Stimulated activated CD8-positive, alpha-beta memory T cell treated with anti-CD3 and anti-CD28 coated beads, Interleukin-12 subunit alpha, Interleukin-12 subunit beta, amount 100 ng/mL, for 24 hours (primary cell): ENCODE data around the gene EPB41L5.
"Not testable (repeated sequence)": the region's sequence is repeated elsewhere in the genome, so short reads cannot be mapped to it uniquely, and the experiment has no call there.

ENCODE experiments used
- DNase-seq: peaks from one replicate; pipeline ENCODE4 v3.0.0-alpha.2; 2020; ENCODE audit errors: extremely low read depth

EPB41L5 gene

DNA sequence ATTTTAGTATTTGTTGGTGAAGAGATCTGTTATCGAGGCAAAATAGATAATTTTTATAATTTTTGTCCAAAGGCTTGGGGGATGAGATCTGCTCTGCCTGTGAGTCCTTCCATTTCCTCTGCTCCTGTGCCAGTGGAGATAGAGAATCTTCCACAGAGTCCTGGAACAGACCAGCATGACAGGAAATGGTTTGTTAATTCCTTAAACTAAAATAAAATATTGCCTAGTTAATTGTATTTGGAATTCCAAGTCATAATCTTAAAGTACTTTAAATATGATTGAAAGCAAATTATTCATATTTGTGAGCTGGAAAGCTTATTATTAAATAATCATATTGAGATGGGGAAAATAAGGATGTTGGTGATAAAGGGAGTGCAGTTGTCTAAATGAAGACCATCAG, 87.8 kb downstream of the EPB41L5 start:
- no peak for DNase-seq

DNA sequence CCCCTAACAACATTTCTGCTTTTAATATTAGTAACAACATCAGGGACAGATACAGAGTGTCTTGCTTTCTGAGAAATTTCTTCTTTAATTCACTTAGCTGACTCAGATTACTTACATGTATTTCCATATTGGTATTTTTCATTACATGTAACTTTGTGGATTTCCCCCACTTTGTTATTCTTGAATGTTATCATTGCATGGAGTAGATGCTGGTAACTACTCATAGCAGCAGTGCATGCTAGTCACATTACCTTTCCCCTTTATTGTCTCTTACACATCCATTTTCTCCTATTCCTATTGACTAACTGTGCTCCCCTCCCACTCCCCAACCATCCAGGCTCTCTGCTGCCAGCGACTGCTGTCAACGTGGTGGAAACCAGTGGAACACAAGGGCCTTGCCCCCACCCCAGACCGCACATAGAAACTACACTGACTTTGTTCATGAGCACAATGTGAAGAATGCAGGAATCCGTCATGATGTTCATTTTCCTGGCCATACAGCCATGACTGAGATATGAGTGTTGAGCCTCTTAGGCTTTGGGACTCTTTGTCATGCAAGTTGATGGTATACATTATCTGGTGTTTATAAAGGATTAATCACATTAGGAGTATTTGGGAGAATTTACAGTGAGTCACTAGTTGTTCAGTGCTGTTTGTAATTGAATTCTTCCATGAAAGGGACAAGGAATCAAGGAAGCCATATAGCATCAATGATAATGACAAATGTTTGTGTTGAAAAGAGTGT, 91.0 kb downstream of the EPB41L5 start:
- no peak for DNase-seq

DNA sequence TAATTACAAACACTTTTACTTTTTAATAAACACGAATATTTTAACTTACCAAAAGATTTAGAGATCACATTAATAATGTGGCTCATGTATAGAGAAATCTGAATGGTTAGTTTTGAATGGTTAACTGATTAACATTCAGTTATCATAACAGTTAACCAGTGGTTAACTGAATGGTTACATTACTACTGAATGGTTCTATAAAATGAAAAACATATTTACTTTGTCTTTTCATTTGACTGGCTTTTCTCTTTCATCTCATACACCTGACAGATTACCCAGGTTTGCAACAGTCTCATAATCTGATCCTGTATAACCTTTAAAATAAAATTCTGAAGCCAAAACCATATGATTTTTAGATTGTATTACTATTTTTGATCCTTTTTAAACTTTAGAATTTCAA, 91.9 kb downstream of the EPB41L5 start:
- DNase-seq = no peak

DNA sequence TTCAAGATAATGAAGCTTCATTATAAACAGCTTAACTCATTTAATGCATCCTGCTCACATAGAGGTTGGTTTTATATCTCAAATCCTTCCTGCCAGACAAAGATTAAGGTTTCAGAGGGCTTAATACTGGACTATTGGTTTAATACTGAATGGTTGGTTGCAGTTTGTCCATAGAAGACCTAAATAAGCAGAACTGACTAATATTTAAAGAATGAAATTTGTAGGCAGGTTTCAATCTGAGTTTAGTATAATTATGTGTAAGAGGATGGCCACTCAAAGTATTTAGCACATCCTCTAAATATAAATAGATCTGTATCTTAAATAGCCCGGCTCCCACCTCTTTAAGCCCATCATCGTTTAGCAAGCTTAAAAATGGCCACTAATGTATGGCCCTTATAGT, 92.5 kb downstream of the EPB41L5 start:
- no peak for DNase-seq

DNA sequence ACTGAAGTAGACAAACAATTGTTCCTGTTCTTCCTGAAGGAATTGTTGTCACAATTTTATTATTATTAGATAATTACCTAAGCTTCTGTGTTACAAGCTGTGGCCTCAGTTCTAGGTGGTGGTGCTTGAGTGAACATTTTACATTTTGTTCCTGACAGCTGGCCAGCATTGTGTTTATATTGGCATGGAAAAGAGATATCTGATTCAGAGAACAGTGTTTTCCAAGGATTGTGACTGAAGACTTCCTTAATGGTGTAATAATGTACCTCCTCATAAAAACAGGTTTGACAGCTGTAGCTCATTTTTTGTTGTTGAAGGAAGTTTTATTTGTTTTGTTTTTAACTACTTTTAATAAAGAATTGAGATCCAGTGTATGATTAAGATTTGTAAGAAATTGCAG, 95.2 kb downstream of the EPB41L5 start:
- no peak for DNase-seq

DNA sequence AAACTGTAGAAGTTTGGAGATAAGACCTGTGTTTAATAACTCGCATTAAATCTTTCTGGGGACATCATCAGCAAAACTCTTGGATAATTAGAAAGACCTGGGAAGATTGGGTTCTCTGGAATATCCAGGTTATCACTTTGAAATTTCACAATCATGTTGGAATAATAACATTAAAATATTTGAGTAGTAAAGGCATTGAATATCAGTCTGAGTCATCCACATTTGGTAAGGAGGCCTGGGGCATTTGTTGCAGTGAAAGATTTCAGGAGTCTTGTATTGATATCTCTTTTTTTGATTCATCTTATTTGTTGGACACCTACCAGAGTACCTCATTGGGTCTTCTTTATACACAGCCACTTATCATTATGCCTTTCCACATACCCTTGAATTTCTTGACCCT, 95.9 kb downstream of the EPB41L5 start:
- no peak for DNase-seq

DNA sequence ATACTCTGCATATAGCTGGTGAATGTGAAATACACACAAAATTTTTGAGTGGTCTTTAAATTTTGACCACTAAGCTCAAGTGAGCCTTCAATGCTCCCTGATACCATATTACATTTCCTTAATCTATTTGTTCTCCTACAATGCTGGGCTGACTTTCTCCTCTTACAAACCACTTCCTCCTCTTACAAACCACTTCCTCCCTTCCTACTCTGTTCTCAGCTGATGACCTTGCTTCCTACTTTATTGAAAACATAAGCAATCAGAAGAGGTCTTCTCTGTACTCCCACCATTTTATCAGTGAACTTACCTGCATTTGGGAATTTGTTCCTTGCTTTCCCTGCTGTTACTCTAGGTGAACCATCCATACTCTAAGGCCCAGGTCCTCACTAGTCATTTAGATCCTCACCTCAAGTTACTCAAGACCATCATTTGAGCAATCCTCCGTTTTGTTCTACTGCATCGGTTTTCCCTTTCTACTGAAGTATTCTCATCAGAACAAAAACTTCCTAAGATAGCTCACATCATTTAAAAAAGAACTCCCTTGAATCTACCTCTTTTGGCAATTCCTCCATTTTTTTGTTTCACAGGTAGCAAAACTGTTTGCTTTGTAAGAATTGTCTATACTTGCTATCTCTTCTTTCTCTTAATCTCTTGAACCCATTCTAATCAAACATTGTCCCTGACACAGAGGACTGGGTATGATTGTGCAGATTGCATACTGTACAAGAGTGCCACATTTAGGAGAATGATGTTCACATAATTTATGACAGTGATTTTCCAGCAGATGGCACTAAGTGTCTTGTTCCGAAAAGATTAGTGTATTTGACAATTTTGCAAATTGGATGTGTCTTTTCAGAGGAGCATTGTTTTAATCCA, 96.5 kb downstream of the EPB41L5 start:
- no peak for DNase-seq

DNA sequence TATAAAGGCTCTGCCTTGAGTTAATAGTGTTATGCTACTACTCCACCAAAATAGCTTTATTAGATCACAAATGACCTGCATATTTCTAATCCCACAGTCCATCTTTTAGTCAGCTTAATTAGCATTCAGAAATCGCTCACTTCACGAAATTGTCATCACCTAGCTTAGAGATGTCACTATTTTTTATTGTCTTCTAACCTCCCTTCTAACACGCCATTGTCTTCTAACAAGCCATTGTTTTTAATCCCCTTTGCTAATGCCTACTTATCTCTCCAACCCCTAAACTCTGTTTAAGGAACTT, 97.1 kb downstream of the EPB41L5 start:
- no peak for DNase-seq

DNA sequence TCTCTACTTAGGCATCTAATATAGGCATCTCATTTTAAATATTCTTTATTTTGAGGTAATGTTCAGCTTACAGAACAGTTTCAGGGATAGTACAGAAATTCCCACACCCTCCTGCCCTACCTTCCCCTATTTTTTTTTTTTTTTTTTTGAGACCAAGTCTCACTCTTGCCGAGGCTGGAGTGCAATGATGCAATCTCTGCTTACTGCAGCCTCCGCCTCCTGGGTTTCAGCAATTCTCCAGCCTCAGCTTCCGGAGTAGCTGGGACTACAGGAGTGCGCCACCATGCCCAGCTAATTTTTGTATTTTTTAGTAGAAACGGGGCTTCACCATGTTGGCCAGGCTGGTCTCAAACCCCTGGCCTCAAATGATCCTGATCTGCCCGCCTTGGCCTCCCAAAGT, 97.6 kb downstream of the EPB41L5 start:
- no peak for DNase-seq

DNA sequence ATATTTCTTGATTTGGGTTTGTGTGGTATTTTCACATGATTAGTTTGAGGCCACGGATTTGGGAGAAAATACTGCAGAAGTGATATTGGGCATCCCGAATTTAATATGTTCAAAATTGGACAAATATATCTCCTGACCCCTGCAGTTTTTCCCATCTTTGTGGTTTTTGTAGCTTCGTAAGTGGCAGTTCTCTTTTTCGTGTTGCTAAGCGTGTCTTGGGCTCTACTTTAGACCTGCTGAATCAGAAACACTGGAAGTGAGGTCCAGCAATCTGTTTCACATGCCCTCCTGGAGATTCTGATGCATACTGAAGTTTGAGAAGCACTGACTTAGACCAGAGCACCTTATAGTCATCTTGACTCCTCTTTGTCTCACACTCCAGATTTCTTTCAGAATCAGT, 98.3 kb downstream of the EPB41L5 start:
- no peak for DNase-seq

DNA sequence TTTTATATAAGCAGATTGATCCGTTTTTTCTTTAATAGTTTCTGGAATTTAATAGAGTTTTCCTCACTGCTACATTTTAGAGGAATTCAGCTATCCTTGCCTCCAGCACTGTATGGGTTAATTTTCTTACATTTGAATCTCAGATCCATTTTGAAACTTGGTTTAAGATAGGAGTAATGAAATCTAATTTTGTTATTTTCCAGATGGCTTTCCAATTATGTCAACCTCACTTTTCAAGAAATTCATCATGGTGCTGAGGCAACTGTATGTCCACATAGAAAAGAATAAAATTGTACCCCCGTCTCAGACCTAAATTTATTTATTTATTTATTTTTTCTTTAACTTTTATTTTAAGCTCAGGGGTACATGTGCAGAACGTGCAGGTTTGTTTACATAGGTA, 105.1 kb downstream of the EPB41L5 start:
- no peak for DNase-seq

DNA sequence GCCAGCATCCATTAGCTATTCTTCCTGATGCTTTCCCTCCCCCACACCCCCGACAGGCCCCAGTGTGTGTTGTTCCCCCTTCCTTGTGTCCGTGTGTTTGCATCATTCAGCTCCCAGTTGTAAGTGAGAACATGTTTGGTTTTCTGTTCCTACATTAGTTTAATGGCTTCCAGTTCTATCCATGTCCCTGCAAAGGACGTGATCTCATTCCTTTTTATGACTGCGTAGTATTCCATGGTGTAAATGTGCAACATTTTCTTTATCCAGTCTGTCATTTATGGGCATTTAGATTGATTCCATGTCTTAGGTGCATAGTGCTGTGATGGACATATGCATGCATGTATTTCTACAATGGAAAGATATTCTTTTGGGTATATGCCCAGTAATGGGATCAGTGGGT, 105.6 kb downstream of the EPB41L5 start:
- no peak for DNase-seq

DNA sequence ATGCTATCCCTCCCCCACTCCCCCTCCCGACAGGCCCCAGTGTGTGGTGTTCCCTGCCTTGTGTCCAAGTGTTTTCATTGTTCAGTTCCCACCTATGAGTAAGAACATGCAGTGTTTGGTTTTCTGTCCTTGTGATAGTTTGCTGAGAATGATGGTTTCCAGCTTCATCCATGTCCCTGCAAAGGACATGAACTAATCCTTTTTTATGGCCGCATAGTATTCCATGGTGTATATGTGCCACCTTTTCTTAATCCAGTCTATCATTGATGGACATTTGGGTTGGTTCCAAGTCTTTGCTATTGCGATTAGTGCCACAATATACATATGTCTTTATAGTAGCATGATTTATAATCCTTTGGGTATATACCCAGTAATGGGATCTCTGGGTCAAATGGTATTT, 108.5 kb downstream of the EPB41L5 start:
- not testable (repeated sequence) for DNase-seq

DNA sequence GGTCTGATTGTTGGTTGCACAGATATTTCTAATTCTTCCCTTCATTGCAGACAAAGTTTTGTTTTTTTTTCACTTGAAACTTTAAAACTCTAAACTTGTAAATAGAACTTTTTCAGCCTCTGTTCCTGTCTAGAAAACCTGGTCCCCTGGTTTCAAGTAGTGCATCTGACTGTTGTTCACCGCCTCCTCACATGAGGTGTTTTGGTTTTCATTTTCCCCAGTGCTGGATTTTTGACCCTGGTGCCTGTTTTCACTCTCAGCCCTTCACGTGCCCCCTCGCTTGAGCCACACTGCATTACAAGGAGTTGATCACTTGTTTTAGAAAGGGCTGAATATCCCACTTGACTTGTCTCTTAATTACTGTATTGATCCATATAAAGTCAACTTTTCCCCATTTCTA, 110.2 kb downstream of the EPB41L5 start:
- no peak for DNase-seq

DNA sequence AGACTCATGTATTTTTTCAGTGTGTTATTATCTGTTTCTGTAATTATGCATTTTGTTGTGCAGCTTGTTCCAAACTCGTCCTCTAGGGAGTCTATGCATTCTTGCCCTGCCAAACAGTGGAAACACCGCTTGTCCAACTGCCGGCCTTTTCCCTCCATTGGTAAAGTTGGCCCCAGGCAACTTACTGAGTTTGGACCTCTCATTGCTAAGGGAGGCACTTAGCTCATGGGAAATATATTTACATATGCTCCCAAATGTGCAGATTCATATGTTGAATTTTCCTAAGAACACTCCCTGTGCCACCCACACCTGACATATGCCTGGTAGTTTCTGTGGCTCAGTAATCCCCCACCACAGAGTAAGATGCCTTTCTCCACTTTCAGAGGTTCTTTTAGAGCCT, 112.3 kb downstream of the EPB41L5 start:
- DNase-seq = no peak

DNA sequence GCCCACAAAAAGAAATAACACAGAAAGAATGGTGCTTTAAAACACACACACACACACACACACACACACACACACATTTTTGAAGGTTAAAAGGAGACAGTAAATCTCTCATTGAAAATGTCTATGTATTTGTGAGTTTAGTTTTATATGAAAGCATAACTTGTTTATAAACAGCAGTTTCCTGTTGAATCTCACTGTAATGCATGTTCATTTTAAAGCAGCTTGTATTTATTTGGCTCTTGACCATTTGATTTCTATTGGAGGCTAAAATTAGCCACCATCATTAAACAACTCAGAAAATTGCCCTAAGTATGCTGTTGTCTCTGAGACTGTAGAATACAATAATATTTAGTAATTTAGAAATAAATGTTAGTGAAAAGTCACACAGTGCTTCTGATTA, 115.3 kb downstream of the EPB41L5 start:
- no peak for DNase-seq

DNA sequence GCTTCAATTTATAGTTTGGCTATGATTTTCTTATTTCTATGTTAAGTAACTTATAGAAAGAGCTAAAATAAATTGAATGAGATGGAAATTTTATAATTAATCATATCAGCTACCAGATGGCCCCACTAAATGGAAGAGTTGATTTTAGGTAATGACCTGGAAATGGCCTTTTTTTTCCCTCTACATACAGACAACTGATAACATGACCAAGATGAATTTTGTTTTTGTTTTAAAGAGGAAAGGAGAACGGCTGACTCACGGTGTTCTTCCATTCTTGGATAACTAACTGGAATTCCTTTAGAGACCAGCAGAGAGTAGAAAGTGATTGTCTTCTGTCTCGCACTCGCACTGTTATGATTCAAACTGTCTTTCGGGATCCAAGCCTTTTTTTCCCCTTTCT, 119.3 kb downstream of the EPB41L5 start:
- no peak for DNase-seq

DNA sequence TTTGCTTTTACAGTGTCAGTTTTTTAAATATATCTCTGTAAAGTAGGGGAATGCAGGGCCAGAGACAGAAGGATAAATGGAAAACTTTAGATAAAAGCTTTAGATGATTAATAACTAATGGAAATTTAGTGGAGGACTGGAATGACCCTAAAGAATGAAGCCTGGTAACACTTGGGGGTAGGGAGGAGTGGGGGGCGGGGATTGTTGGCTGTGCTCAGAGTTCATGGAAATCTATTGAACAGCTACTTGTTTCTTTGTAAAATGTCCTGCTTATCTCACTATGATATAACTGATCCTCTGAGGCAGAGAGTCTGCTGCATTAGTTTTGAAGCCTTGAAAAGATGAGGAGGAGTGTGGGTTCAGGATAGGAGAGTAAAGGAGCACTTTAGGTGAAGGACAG, 119.8 kb downstream of the EPB41L5 start:
- no peak for DNase-seq

DNA sequence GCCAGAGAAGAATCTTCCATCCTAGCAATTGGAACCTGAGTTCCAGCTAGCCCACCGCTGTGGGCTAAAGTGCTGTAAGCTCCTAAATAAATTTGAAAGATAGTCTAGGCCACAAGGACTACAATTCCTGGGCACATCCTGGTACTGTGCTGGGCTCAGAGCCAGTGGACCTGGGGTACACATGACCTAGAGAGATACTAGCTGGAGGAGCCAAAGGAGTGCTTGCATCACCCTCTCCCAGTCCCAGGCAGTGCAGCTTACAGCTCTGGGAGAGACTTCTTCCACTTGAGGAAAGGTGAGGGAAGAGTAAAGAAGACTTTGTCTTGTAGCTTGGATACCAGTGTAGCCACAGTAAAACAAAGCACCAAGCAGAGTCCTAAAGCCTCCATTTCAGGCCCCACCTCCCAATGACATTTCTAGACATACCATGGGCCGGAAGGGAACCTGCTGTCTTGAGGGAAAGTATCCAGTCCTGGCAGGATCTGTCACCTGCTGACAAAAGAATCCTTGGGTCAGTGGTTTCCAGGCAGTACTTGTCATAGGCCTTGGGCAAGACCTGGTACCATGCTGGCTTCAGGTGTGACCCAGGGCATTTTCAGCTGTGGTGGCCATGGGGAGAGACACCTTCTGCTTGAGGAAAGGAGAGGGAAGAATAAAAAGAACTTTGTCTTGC, 120.8 kb downstream of the EPB41L5 start:
- no peak for DNase-seq

DNA sequence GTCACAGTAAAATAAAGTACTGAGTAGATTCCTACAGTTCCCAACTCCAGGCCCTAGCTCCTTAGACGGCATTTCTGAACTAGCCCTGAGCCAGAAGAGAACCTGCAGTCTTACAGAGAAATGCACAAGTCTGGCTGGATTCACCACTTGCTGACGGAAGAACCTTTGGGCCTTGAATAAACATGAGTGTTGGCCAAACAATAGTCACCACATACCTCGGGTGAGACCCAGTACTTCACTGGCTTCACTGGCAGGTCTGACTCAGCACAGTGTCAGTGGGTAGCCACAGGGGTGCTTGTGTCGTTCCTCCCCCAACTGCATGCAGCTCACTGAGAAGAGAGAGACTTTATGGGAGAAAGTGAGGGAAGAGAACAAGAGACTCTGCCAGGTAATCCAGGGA, 121.4 kb downstream of the EPB41L5 start:
- DNase-seq = no peak

DNA sequence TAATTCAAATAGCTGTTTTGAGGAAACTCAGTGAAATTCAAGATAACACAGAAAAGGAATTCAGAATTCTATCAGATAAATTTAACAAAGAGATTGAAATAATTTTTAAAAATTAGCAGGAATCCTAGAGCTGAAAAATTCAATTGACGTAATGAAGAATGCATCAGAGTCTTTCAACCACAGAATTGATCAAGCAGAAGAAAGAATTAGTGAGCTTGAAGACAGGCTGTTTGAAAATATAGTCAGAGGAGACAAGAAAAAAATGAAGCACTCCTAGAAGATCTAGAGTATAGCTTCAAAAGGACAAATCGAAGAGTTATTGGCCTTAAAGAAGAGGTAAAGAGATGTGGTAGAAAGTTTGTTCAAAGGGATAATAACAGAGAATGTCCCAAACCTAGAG, 122.1 kb downstream of the EPB41L5 start:
- DNase-seq = not testable (repeated sequence)

DNA sequence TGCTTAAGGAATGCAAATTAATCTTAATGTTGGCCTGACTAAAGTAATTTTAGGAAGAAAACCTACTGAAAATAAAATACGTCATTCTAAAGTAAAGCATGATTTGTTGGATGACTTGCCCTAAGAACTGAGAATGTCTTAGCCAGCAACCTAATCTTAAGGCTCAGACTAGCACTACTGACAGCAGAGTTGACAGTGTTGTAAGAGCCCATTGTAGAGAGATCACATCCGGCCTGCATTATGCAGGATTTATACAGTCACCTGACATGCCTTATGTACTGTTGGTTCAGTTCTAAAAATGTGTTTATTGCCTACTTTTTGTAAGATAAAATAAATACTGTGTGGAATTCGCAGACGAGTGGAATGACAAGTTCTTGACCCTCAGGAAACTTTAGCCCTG, 128.0 kb downstream of the EPB41L5 start:
- no peak for DNase-seq
